Smooth muscle cell of bladder (primary cell): Measurements from ENCODE around the gene MC2R. TPM values are rescaled to one million over a fixed set of nuclear protein-coding genes. Genes with fewer than 3 reads are reported as not detected.

Experiments used
- total RNA-seq: library from RNA; depleted of rRNA; stranded (reverse); fragments of >200 nt; gene quantifications from 2 replicates; pipeline ENCODE4 v1.2.3, GENCODE V29; 2014

Gene MC2R
- total RNA-seq = not detected in 2 replicates

DNA sequence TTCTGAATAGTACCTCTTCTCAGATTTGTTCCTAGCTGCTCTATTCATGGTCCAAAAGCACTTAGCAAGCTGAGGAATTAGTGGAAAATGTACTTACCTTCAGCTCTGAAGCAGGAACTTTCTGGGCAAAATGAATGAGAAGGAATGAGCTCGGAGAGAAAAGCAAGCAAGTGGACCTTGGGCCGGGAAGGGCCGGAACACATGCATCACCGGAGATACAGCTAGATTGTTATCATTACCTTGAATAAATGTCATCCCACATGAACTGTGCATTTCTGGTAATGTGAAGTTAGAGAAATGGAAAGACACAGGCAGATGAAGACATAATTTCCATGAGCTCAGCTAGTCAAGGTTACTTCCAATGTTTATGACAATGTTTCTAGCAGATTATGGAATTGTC is at the start of gene MC2R:
Gene MC2R, minus strand, starts transcription at position 146 of the 400 bp plus-strand sequence. CDS start 30,018 bp downstream, outside the sequence.

Other genes starting within 250 kb of the MC2R start
- 10.0 and 32.4 TPM in 2 replicates for gene FAM210A, start 189.0 kb downstream of the MC2R start, total RNA-seq
- gene RNMT, start 188.9 kb downstream of the MC2R start, total RNA-seq = 16.6 and 20.7 TPM in 2 replicates
- not detected in 2 replicates for gene MC5R, start 91.4 kb downstream of the MC2R start, total RNA-seq
- gene ZNF519, start 216.9 kb upstream of the MC2R start, total RNA-seq = 1.7 and 2.1 TPM in 2 replicates